Neutrophil (primary cell): ENCODE results near the gene PIP4K2A.

Source experiments
- H3K27ac ChIP-seq: fragments of 200-600 bp; sonication (generic); 2 replicates; pipeline ENCODE4 v1.5.1; 2016; ENCODE audit warnings: mild to moderate bottlenecking, moderate library complexity
- H3K27me3 ChIP-seq: fragments of 200-600 bp; sonication (generic); 2 replicates; pipeline ENCODE4 v1.6.0; 2016; ENCODE audit warnings: mild to moderate bottlenecking
- H3K36me3 ChIP-seq: fragments of 200-600 bp; sonication (generic); 2 replicates; pipeline ENCODE4 v1.5.1; 2017
- H3K4me1 ChIP-seq, 2 experiments: fragments of 200-600 bp in 1 of 2; sonication (generic) in 1 of 2; 1 replicate in 1 of 2; 2 replicates in 1 of 2; pipeline versions ENCODE4 v1.5.1 to v1.6.1; 2013 to 2016; ENCODE audit warnings: low read depth in 1 of 2, low read length in 1 of 2, mild to moderate bottlenecking in 1 of 2, moderate library complexity in 1 of 2; ENCODE audit not compliant: control insufficient read depth in 1 of 2, insufficient read depth in 1 of 2
- H3K4me3 ChIP-seq, 2 experiments: fragments of 200-600 bp in 1 of 2; sonication (generic) in 1 of 2; 1 replicate in 1 of 2; 2 replicates in 1 of 2; pipeline ENCODE4 v1.5.1; 2013 to 2016; ENCODE audit warnings: low read depth in 1 of 2, low read length in 1 of 2, mild to moderate bottlenecking in 1 of 2, moderate library complexity in 1 of 2
- H3K9me3 ChIP-seq: fragments of 200-600 bp; sonication (generic); 2 replicates; pipeline ENCODE4 v1.5.1; 2016
- TF ChIP-seq, protein P1 (sequence below): fragments of 200-600 bp; sonication (generic); IDR thresholded peaks from 2 replicates; pipeline ENCODE4 v1.5.1; 2016; ENCODE audit warnings: antibody characterized with exemption

PIP4K2A gene

DNA sequence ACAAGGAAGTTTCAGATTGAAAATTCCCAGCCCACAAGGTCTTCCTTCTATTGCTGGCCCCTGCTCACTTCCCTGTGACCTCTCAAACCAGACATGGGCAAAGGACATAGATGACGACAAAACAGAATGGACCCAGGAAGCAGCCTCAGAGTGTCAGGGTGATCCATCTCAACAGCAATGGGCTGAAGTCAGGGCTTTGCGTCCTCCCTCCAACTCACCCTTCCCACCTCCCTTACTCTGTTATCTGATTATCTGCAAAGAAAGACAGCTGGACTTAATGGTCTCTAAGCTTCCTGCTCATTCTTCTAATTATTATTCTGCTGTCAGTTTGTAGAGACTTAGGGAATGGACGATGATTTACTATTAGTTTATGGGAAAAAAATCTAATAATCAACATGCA, 115.9 kb downstream of the PIP4K2A start:
- Histone ChIP-seq H3K27me3 (no peaks in the 10 kb centered on the region), H3K4me1 (no peaks in the 10 kb centered on the region), H3K36me3 (peaks cover 15% of the 10 kb centered on the region), H3K27ac (no peak overlapping the region), H3K4me3 (no peak overlapping the region), H3K9me3 (no peaks in the 10 kb centered on the region)
- TF ChIP-seq, protein P1, sequence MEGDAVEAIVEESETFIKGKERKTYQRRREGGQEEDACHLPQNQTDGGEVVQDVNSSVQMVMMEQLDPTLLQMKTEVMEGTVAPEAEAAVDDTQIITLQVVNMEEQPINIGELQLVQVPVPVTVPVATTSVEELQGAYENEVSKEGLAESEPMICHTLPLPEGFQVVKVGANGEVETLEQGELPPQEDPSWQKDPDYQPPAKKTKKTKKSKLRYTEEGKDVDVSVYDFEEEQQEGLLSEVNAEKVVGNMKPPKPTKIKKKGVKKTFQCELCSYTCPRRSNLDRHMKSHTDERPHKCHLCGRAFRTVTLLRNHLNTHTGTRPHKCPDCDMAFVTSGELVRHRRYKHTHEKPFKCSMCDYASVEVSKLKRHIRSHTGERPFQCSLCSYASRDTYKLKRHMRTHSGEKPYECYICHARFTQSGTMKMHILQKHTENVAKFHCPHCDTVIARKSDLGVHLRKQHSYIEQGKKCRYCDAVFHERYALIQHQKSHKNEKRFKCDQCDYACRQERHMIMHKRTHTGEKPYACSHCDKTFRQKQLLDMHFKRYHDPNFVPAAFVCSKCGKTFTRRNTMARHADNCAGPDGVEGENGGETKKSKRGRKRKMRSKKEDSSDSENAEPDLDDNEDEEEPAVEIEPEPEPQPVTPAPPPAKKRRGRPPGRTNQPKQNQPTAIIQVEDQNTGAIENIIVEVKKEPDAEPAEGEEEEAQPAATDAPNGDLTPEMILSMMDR, result no peak

- TF ChIP-seq, protein P1, result no peak
- Histone ChIP-seq H3K27me3 (no peaks in the 10 kb centered on the region), H3K36me3 (peaks cover 19% of the 10 kb centered on the region), H3K27ac (no peak overlapping the region), H3K9me3 (no peaks in the 10 kb centered on the region), H3K4me1 (no peaks in the 10 kb centered on the region), H3K4me3 (no peak overlapping the region)
Observed at GRCh38 chr10:22597138-22597537, 117.2 kb downstream of the PIP4K2A start.

GRCh38 chr10:22593636-22594198, 120.7 kb downstream of the PIP4K2A start:
- Histone ChIP-seq H3K27me3 (no peaks in the 10 kb centered on the region), H3K27ac (no peak overlapping the region), H3K4me3 (no peak overlapping the region), H3K9me3 (no peaks in the 10 kb centered on the region), H3K4me1 (no peaks in the 10 kb centered on the region), H3K36me3 (peaks cover 37% of the 10 kb centered on the region)
- TF ChIP-seq, protein P1, result no peak

DNA sequence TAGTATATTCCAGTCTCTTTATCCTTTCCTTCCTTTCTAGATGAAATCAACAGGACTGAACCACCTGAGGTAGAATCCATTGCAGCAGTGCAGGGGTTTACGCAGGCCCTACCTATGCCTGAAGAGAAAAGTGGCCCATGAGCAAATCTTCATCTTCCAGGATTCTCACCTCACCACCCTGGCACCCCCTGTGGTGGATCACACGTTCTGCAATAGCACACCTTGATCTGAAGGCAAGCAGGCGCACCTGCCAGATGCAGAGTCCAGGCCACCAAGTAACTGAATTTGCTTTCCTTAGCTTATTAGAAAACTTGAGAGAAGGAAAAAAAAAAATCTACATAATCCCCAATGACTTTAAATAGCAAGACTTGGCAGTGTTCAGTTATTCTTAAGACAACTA, 121.4 kb downstream of the PIP4K2A start:
- H3K27ac ChIP-seq, result no peak overlapping the region
- no peaks in the 10 kb centered on the region for H3K27me3 ChIP-seq
- H3K36me3 ChIP-seq, result peaks cover 40% of the 10 kb centered on the region
- H3K4me3 ChIP-seq, result no peak overlapping the region
- H3K4me1 ChIP-seq, result no peaks in the 10 kb centered on the region
- H3K9me3 ChIP-seq, result no peaks in the 10 kb centered on the region
- TF ChIP-seq, protein P1, result no peak

DNA sequence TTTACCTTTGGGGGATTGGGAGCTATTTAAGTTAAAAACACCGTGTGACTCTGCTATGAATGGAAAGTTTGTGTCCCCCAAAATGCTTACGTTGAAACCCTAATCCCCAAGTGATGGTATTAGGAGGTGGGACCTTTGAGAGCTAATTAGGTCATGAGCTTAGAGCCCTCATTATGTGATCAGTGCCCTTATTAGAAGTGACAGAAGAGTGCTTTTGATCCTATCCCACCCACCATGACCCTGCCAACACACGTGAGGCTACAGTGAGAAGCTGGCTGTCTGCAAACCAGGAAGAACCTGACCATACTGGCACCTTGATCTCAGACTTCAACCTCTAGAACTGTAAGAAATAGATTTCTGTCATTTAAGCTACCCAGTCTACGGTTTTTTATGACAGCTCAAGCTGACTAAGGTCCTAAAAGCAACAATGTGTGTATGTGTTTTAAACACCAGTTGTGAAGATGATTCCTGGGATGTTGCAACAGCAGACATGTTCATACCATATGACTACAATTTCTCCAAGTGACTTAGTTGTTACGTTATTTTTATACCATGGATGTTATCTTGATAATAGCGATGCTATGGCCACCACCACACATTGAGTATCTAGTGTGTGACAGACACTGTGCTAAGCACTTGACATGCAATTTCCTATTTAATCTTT, 124.4 kb downstream of the PIP4K2A start:
- Histone ChIP-seq H3K4me1 (no peaks in the 10 kb centered on the region), H3K9me3 (no peaks in the 10 kb centered on the region), H3K4me3 (no peak overlapping the region), H3K27me3 (no peaks in the 10 kb centered on the region), H3K36me3 (peaks cover 42% of the 10 kb centered on the region), H3K27ac (no peak overlapping the region)
- TF ChIP-seq, protein P1, result no peak
